ENCODE measurements around the gene ABCB8.

The ABCB8 gene

GRCh38 chr7:151056666-151057505 lies 28.6 kb downstream of the ABCB8 start:
- DNase-seq (ENCODE audit: low read depth in 1 of 2, low spot score in 1 of 2), result no peak

GRCh38 chr7:151057506-151057988 lies 29.3 kb downstream of the ABCB8 start, which contains the start of gene CDK5:
TSS of gene CDK5 (minus strand) at chr7:151057897. CDS start at chr7:151057848, 49 bp downstream.
- DNase-seq (ENCODE audit: low read depth in 1 of 2, low spot score in 1 of 2), result no peak

- peak; percentile 92 to 93 for DNase-seq (ENCODE audit: low read depth in 1 of 2, low spot score in 1 of 2)
Measured at GRCh38 chr7:151057989-151058780, 29.9 kb downstream of the ABCB8 start.

DNA sequence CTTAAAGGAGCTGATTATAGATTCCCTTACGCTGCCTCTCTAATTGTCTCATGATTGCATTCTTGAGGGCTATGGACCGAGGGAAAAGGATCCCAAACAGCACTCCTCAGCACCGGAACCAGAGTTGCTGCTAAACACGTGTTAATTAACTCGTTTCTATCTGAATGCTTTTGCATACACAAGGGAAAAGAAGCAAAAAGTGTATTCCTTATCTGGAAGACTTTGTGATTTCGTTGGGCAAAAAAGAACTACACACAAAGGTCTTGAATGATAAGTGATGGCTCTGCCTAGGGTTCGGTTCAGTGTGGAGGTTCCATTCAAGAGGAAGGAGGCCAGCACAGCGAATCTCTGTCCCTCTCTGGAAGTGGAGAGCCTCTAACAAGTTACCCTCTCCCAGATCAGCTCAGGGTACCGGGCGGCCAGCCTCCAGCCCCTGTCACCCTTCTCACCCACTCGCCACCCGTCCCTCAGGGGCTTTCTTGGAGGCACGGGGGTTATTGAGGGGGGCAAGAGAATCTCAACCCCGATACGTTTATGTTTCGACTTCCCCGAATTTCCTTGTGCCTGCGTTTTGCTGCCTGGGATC lies 30.6 kb downstream of the ABCB8 start:
- no peak for DNase-seq (ENCODE audit: low read depth in 1 of 2, low spot score in 1 of 2)

DNA sequence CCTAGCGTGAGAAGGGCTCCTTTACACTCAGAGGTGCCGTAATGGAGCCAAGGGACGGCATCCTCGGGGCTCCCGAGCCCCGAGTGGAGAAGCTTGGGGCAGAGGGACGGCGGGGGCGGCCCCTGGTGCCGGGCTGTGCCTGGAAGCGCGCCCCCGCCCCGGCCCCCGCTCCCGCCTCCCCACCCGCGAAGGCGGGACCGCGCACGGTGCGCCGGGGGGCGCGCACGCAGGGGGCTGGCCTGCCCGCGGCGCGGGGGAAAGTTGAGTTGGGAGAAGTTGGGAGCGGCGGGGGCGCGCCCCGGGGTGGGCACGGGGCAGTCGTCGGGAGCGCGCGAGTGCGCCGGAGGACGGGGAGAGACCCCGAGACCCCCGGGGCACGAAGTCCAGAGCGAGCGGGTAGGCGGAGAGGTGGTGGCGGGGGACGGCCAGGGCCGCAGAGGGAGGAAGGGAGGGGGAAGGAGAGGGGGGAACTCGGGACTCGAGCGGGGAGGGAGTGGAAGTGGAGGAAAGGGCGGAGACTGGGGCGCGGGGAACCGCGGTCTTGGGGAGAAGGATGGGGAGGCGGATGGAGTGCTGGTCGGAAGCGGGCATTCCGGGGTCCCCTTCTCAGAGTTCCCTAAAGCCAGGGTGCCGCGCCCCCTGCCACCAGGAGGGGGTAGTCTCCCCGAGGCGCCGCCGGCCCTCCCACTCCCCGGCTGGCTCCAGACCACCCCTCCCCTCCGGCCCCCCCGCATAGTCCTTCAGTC lies 31.3 kb downstream of the ABCB8 start, which contains the start of gene SLC4A2:
TSS of gene SLC4A2 (plus strand) at position 223 of the 746 bp plus-strand sequence. CDS start 2,399 bp downstream, outside the sequence.
- DNase-seq (ENCODE audit: low read depth in 1 of 2, low spot score in 1 of 2), result peak; percentile 51 to 64

DNA sequence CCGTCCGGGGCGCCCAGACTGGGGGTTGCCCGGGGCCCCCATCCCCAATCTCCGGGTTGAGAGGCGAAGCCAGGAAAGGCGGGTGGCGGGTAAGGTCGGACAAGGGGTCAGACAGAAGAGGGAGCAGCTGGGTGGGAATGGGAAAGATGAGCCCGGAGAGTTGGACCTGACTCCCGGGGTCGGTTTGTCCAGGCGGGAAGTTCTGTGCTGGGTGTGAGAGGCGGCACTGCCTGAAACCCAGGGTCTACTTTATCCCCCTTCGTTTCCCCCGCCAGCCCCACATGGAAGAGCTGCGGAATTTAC lies 31.8 kb downstream of the ABCB8 start:
- no peak for DNase-seq (ENCODE audit: low read depth in 1 of 2, low spot score in 1 of 2)

- DNase-seq (ENCODE audit: low read depth in 1 of 2, low spot score in 1 of 2), result no peak
Measured at GRCh38 chr7:151060416-151061212, 32.4 kb downstream of the ABCB8 start.

GRCh38 chr7:151061213-151062110 lies 33.2 kb downstream of the ABCB8 start:
- no peak for DNase-seq (ENCODE audit: low read depth in 1 of 2, low spot score in 1 of 2)

- no peak for DNase-seq (ENCODE audit: low read depth in 1 of 2, low spot score in 1 of 2)
Measured at GRCh38 chr7:151062111-151062398, 33.8 kb downstream of the ABCB8 start.

DNA sequence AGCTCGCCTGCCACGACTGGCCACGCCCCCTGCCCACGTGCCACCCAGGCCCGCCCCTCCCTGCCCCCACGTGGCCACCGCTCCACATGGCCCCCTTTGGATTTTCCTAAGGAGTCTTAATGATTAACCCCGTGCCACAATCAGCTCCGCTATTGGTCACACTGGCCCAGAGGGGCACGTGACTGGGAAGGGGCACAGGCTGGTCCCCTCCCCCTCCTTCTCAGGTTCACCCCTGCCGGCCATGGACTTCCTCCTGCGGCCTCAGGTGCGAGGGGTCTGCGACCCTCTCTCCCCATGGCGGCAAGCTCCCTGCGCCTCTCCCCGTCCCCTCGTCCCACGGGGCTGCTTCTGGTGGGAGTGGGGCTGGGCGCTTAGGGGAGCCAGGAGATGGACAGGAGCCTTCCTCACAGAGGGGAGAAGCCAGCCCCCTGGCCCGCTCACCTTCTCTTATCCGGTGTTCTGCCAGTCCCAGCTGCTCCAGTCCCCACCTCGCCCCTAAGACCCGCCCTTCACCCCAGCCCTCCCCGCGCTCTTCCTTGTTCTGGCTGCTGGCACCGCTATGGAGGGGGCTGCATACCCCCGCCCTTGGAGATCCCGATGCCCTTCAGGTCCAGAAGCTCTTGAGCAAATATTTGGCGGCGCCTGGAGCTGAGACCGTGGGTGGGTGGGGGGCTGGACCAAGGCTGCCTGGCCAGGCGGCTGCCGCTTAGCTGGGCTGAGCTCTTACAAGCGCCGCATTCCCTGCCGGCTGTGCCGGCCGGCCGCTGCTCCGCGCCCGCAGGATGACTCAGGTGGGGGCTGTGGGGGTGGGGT lies 34.4 kb downstream of the ABCB8 start:
- no peak for DNase-seq (ENCODE audit: low read depth in 1 of 2, low spot score in 1 of 2)

GRCh38 chr7:151063212-151063561 lies 34.9 kb downstream of the ABCB8 start:
- no peak for DNase-seq (ENCODE audit: low read depth in 1 of 2, low spot score in 1 of 2)

- no peak for DNase-seq (ENCODE audit: low read depth in 1 of 2, low spot score in 1 of 2)
Measured at GRCh38 chr7:151064454-151064853, 36.2 kb downstream of the ABCB8 start.

- DNase-seq (ENCODE audit: low read depth in 1 of 2, low spot score in 1 of 2), result no peak
Measured at GRCh38 chr7:151064993-151065392, 36.7 kb downstream of the ABCB8 start.

GRCh38 chr7:151065516-151065915 lies 37.3 kb downstream of the ABCB8 start:
- DNase-seq (ENCODE audit: low read depth in 1 of 2, low spot score in 1 of 2), result no peak

DNA sequence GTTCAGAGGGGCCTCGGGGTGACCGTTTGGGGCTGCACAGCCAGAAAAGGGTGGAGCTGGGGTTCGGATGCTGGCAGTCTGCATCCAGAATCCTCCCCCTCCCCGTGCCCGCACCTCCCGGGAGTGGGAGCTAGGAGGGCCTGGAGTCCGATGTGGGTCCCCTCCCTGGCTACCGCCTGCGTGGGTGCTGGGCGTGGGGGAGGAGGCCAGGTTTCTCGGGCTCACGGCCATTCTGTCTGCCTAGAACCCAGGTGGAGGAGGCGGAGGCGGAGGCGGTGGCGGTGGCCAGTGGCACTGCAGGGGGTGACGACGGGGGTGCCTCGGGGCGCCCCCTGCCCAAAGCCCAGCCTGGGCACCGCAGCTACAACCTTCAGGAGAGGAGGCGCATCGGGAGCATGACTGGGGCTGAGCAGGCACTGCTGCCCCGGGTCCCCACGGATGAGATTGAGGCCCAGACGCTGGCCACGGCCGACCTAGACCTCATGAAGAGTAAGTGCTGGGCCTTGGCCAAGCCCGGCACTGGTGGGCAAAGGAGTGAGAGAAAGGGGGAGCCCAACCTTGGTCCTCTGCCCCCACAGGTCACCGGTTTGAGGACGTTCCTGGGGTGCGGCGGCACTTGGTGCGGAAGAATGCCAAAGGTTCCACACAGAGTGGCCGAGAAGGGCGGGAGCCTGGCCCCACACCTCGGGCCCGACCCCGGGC lies 38.2 kb downstream of the ABCB8 start:
- no peak for DNase-seq (ENCODE audit: low read depth in 1 of 2, low spot score in 1 of 2)

- no peak for DNase-seq (ENCODE audit: low read depth in 1 of 2, low spot score in 1 of 2)
Measured at GRCh38 chr7:151068069-151068773, 40.0 kb downstream of the ABCB8 start.

- no peak for DNase-seq (ENCODE audit: low read depth in 1 of 2, low spot score in 1 of 2)
Measured at GRCh38 chr7:151069841-151070573, 41.8 kb downstream of the ABCB8 start.

Measured in stimulated activated CD4-positive, alpha-beta T cell treated with anti-CD3 and anti-CD28 coated beads, Interleukin-15, amount 100 ng/mL, for 1 hour (primary cell).